CD4-positive, alpha-beta T cell treated with Interleukin-1 beta for 1 hour (primary cell): Measurements from ENCODE around the gene CDC42BPB.
"Not testable (repeated sequence)": the region's sequence is repeated elsewhere in the genome, so short reads cannot be mapped to it uniquely, and the experiment has no call there.

Experiments
- DNase-seq, 2 donors: peaks; one replicate each; pipeline ENCODE4 v3.0.0-alpha.2; 2020 to 2022

The CDC42BPB gene

GRCh38 chr14:103071544-103072251 is 14.3 kb upstream of the CDC42BPB start:
- DNase-seq, result no peak

DNA sequence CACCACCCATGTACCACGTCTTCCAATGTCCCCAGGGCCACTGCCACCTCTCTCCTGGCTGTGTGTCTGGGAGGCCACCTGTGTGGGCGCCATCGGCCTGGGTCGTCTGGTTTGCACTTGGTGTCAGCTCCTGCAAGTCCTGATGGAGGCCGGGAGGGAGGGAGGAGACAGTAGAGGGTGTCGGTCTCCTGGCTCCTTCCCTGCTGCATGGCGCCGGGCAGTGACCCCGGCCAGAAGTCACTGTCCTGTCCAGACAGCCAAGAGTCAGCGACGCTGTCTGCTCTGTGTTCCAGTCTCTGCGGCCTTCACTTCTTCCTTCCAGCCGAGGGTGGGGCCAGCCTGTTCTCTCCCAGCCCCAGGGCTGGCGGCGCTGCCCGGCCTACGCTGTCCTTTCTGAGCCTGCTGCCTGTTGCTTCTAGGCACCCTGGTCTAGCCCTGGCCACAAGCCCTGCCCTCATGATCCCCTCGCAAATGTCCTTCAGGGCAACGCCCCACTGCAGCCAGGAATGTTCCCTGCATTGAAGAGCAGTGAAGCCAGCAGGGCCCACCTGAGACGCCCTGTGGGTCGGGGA is 13.7 kb upstream of the CDC42BPB start:
- no peak for DNase-seq

- DNase-seq, result no peak
Measured at GRCh38 chr14:103070263-103070885, 13.0 kb upstream of the CDC42BPB start.

GRCh38 chr14:103068351-103069073 is 11.2 kb upstream of the CDC42BPB start:
- DNase-seq, result no peak

DNA sequence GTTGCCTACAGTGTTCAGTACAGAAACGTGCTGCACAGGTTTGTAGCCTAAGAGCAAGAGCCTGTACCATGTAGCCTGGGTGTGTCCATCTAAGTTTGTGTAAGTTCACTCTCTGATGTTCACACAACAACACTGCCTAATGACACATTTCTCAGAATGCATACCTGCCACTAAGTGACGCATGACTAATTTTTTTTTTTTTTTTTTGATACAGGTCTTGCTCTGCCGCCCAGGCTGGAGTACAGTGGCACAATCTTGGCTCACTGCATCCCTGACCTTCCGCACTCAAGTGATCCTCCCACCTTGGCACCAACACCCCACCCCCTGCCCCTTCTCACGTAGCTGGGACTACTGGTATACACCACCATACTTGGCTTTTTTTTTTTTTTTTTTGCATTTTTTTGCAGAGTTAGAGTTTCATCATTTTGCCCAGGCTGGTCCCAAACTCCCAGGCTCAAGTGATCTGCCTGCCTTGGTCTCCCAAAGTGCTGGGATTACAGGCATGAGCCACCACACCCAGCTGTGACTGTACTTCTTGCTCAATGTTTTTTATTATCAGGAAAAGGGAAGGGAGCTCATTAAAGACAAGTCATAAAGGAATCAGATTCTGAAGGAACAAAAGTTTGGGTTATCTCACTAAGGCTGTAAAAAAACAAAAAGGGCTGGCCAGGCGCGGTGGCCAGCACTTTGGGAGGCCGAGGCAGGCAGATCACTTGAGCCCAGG is 10.0 kb upstream of the CDC42BPB start:
- no peak for DNase-seq

DNA sequence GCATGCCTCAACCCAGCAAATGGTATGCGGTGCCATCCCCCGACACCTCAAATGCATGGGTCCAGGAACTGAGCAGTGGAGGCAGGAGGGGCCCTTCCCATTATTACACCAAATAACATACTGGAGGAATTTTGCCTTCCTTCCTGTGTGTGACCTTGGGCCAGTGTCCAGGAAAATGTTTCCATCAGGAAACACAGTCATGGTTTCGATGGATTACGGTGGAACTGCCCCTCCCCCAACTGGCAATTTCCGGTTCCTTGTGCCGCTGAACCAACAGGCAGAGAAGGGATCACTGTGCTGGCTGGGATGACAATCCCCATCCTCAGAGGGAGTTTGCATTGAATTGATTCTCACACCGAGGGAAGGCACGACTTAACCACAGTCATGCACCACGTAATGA is 9.1 kb upstream of the CDC42BPB start:
- DNase-seq, result no peak

GRCh38 chr14:103065861-103066260 is 8.5 kb upstream of the CDC42BPB start:
- no peak for DNase-seq

DNA sequence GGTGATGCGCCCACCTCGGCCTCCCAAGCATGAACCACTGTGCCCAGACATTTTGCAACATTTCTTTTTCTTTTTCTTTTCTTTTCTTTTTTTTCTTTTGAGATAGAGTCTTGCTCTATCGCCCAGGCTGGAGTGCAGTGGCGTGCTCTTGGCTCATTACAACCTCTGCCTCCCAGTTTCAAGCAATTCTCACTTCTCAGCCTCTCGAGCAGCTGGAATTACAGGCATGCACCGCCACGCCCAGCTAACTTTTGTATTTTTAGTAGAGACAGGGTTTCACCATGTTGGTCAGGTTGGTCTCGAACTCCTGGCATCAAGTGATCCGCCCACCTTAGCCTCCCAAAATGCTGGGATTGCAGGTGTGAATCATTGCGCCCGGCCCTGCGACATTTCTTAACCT is 7.6 kb upstream of the CDC42BPB start:
- no peak for DNase-seq

DNA sequence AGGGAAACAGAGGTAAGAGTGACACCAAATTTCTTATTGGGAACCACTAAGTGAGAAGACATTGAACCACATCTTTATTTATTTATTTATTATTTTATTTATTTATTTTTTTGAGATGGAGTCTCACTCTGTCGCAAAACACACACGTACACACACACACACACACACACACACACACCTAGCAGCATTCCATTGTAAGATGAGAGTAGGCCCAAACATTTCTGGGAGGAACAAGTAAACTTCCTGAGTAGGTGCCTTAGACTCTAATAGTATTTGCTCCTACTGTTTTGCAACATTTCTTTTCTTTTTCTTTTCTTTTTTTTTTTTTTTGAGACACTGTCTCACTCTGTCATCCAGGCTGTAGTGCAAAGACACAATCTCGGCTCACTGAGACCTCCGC is 7.1 kb upstream of the CDC42BPB start:
- no peak for DNase-seq

DNA sequence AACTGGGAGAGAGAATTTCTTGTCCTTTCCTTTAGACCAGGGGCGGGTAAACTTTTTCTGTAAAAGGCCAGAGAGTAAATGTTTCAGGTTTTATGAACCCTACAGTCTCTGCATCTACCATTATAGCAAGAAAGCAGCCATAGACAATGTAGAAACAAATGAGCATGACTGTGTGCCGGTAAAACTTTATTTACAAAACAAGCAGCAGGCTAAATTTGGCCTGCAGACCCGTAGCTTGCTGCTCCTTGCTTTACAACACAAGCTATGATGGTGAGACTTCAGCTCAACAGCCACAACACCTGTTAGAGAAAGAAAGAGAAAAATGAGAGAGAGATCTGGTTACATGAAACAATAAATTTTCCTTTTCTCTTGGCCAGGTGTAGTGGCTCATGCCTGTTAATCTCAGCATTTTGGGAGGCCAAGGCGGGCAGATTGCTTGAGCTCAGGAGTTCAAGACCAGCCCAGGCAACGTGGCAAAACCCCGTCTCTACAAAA is 4.2 kb upstream of the CDC42BPB start:
- DNase-seq, result no peak

GRCh38 chr14:103059556-103059955 is 2.2 kb upstream of the CDC42BPB start:
- no peak for DNase-seq

DNA sequence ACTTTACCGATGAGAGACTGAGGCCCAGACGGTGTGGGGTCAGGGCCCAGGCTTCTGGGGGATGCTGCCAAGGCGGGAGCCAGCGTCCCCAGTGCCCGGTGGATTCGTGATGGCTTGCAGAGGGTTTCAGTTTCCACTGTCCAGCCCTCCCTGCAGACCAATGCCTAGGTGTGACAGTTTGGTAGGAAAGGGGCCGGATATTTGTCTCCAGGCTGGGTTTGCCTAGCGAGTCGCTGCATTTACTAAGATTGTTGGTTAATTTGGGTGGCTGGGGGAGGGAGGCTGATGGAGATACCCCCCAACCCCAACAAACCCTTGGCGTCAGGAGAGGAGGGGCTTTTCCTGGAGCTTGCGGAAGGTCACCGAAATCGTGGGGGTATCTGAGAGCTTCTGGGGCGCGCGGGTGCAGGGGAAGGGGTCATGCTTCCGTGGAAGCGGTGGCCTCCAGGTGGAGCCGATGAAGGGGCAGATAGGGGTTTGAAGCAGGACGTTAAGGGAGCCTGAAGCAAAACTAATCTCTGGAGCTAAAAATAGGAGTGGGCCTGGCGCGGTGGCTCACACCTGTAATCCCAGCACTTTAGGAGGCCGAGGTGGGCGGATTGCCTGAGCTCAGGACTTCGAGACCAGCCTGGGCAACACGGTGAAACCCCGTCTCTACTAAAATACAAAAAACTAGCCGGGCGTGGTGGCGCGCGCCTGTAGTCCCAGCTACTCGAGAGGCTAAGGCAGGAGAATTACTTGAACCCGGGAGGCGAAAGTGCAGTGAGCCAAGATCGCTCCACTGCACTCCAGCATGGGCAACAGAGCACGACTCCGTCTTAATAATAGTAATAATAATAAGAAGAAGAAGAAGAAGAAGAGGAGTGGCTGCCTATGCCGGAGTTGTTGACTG is 1.1 kb upstream of the CDC42BPB start:
- no peak for DNase-seq

DNA sequence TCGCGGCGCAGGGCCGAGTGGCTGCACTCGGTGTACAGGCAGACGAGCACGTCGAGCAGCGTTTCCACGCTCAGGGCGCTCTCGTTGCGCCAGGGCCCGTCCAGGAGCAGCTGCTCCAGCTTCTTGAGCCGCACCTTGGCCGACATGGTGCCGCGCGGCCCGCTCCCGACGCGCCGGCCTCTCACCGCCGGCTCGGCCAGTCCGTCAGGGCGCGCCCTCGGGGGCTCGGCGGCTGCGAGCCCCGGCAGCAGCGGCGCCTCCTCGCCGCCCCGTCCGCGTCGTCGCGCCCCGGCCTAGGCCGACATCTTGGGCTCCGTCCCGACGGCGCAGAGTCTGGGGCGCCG is 349 bp downstream of the CDC42BPB start:
- no peak for DNase-seq

- DNase-seq, result no peak
Measured at GRCh38 chr14:103056322-103057027, 874 bp downstream of the CDC42BPB start.

GRCh38 chr14:103055695-103056094 is 1.7 kb downstream of the CDC42BPB start:
- DNase-seq, result no peak

GRCh38 chr14:103052407-103052806 is 4.9 kb downstream of the CDC42BPB start:
- DNase-seq, result peak in 1 of 2 donors; percentile 2

- DNase-seq, result no peak
Measured at GRCh38 chr14:103050935-103051334, 6.4 kb downstream of the CDC42BPB start.

GRCh38 chr14:103047453-103047852 is 9.9 kb downstream of the CDC42BPB start:
- DNase-seq, result not testable (repeated sequence)

DNA sequence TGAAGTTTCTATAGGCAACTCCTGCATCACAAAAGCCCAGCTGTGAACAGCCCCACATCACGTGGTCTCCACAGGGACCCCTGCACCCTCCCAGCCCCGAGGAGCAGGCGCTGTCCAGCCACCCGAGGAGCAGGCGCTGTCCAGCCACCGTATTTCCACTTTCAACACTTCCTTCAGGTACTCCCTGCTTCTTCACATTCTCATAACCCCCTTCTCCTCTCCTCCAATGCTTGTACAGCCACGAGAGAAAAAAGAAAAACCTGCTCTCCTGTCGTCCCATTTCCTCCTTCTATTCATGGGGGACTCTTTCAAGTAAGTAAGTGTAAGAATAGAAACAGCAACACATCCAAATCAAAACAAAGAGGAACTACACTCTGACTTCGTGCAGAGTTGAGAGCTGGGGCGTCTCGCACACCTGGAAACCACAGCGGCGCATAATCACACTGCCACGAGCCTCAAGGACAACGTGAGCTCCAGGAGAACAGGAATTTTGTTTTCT is 11.9 kb downstream of the CDC42BPB start:
- peak in 1 of 2 donors; percentile 2 for DNase-seq

- DNase-seq, result no peak
Measured at GRCh38 chr14:103043257-103044015, 13.9 kb downstream of the CDC42BPB start.
